ENCODE measurements around the gene BANF2.

- TF ChIP-seq CTCF (conservative IDR thresholded peaks at IDR 0.05; ENCODE audit: low read depth in 2 of 2) (no peak), POLR2AphosphoS5 (IDR thresholded peaks at IDR 0.05; ENCODE audit: low read depth) (no peak), EZH2 (IDR thresholded peaks at IDR 0.05; ENCODE audit: low read depth, unreplicated experiment) (no peak), EZH2phosphoT487 (IDR thresholded peaks at IDR 0.05; ENCODE audit: unreplicated experiment) (no peak), ZNF331 (CRISPR knock-in tag; IDR thresholded peaks at IDR 0.05; ENCODE audit: low read depth) (no peak), REST (IDR thresholded peaks at IDR 0.05; ENCODE audit: unreplicated experiment) (no peak), CREB1 (CRISPR knock-in tag; IDR thresholded peaks at IDR 0.05; ENCODE audit: low read depth) (no peak), NANOG (IDR thresholded peaks at IDR 0.05; ENCODE audit: borderline replicate concordance) (no peak)
These were observed 5.0 kb downstream of the BANF2 start for GRCh38 chr20:17704589-17705317.
